Measurements from ENCODE around the gene TAPT1.

Gene TAPT1

DNA sequence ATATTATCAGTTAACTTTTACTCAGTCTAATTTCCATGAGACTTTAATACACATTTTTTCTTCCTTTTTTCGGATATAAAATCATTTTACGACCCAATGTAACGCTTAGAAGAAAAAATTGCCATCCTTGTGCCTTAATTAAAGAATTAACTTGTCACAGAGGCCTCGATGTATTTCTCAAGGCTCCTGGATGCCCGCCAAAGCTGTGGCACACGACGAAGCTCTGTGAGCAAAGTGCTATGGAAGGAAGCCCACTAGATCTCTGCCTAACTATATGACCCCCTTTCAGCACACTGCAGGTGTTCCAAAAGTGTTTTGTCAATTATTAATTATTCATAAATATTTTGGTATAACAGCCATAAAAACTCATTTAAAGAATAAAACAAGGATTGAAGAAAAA, 54.4 kb downstream of the TAPT1 start:
- TF ChIP-seq POLR2AphosphoS5 (IDR thresholded peaks at IDR 0.05; ENCODE audit: low read depth, low read length) (no peak), TAF1 (IDR thresholded peaks at IDR 0.05; ENCODE audit: borderline replicate concordance, insufficient read depth, low read length) (no peak), SIN3A (IDR thresholded peaks at IDR 0.05; ENCODE audit: borderline replicate concordance, insufficient read depth, low read length) (no peak), FOXP2 (optimal IDR thresholded peaks at IDR 0.05; ENCODE audit: borderline replicate concordance, extremely low read depth, extremely low read length, insufficient read depth) (no peak)
- TF ChIP-seq, protein P1, sequence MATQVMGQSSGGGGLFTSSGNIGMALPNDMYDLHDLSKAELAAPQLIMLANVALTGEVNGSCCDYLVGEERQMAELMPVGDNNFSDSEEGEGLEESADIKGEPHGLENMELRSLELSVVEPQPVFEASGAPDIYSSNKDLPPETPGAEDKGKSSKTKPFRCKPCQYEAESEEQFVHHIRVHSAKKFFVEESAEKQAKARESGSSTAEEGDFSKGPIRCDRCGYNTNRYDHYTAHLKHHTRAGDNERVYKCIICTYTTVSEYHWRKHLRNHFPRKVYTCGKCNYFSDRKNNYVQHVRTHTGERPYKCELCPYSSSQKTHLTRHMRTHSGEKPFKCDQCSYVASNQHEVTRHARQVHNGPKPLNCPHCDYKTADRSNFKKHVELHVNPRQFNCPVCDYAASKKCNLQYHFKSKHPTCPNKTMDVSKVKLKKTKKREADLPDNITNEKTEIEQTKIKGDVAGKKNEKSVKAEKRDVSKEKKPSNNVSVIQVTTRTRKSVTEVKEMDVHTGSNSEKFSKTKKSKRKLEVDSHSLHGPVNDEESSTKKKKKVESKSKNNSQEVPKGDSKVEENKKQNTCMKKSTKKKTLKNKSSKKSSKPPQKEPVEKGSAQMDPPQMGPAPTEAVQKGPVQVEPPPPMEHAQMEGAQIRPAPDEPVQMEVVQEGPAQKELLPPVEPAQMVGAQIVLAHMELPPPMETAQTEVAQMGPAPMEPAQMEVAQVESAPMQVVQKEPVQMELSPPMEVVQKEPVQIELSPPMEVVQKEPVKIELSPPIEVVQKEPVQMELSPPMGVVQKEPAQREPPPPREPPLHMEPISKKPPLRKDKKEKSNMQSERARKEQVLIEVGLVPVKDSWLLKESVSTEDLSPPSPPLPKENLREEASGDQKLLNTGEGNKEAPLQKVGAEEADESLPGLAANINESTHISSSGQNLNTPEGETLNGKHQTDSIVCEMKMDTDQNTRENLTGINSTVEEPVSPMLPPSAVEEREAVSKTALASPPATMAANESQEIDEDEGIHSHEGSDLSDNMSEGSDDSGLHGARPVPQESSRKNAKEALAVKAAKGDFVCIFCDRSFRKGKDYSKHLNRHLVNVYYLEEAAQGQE (IDR thresholded peaks at IDR 0.05; ENCODE audit: insufficient read depth in 1 of 2, low read depth in 2 of 2, low read length in 2 of 2): no peak

DNA sequence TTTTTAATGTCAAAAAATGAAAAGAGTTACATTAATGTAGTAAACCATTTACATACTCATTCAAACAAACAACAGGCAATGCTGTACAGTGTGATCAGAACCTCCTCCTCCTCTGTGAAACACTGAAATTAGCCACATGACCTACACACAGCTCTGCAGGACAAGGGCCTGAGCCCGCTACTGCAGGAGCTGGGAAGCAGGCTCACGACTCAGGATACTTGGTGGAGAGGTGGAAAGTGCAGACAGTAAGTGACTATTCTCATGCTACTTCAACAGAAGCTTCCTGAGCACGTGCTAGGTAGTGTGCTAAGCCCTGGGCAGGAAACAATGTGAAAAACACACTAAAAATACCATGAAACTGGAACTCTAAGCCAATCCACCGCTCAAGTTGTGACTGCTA, 56.8 kb downstream of the TAPT1 start:
- no peak for TF ChIP-seq POLR2AphosphoS5 (IDR thresholded peaks at IDR 0.05; ENCODE audit: low read depth, low read length)
- TF ChIP-seq FOXP2 (optimal IDR thresholded peaks at IDR 0.05; ENCODE audit: borderline replicate concordance, extremely low read depth, extremely low read length, insufficient read depth): no peak
- TF ChIP-seq, protein P1 (IDR thresholded peaks at IDR 0.05; ENCODE audit: insufficient read depth in 1 of 2, low read depth in 2 of 2, low read length in 2 of 2): no peak
- TF ChIP-seq SIN3A (IDR thresholded peaks at IDR 0.05; ENCODE audit: borderline replicate concordance, insufficient read depth, low read length): no peak
- no peak for TF ChIP-seq TAF1 (IDR thresholded peaks at IDR 0.05; ENCODE audit: borderline replicate concordance, insufficient read depth, low read length)

DNA sequence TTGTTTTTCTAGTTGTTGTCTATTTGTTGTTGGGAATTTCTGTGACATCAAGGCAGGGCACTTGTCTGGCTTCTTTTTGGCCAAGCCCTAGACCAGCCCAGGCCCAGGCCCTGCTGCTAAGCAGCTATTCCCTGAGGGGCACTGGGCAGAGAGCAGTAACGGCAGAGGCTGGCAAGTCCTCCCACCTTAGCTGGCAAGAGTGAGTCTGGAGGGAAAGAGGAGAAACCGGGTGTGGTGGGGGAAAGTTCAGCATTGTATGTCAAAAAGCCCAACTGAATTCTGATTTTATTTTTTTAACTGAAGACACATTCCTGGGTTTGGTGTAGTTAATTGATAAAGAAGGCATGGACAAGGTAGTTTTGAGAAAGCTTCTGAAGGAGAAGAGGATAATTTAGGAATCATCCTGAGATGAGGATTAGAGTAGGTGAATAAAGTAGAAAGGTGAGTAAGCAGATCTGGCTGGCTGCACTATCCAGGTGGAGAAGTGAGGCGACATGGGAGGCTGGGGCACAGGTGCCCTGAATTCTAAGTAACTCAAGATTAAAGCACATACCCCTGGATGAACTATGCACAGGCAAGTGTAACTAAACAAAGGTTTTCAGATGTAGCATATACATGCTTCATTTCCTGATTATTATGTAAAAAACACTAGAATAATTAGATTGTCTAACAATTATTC, 57.4 kb downstream of the TAPT1 start:
- no peak for TF ChIP-seq FOXP2 (optimal IDR thresholded peaks at IDR 0.05; ENCODE audit: borderline replicate concordance, extremely low read depth, extremely low read length, insufficient read depth)
- TF ChIP-seq, protein P1 (IDR thresholded peaks at IDR 0.05; ENCODE audit: insufficient read depth in 1 of 2, low read depth in 2 of 2, low read length in 2 of 2): no peak
- no peak for TF ChIP-seq TAF1 (IDR thresholded peaks at IDR 0.05; ENCODE audit: borderline replicate concordance, insufficient read depth, low read length)
- TF ChIP-seq SIN3A (IDR thresholded peaks at IDR 0.05; ENCODE audit: borderline replicate concordance, insufficient read depth, low read length): no peak
- TF ChIP-seq POLR2AphosphoS5 (IDR thresholded peaks at IDR 0.05; ENCODE audit: low read depth, low read length): no peak

DNA sequence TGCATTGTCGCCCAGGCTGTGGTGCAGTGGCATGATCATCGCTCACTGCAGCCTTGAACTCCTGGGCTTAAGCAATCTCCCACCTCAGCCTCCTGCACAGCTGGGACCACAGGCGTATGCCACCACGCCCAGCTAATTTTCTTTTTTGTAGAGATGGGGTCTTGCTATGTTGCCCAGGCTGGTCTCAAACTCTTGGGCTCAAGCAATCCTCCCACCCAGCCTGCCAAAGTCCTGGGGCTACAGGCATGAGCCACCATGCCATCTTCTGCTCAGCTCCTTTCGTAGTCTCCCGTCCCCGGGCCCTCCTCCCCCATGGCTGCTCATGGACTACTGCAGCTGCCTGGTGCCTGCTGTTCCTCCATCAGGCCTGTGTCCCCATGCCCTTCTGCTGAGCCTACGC, 58.1 kb downstream of the TAPT1 start:
- TF ChIP-seq FOXP2 (optimal IDR thresholded peaks at IDR 0.05; ENCODE audit: borderline replicate concordance, extremely low read depth, extremely low read length, insufficient read depth) (no peak), SIN3A (IDR thresholded peaks at IDR 0.05; ENCODE audit: borderline replicate concordance, insufficient read depth, low read length) (no peak), POLR2AphosphoS5 (IDR thresholded peaks at IDR 0.05; ENCODE audit: low read depth, low read length) (no peak), TAF1 (IDR thresholded peaks at IDR 0.05; ENCODE audit: borderline replicate concordance, insufficient read depth, low read length) (no peak)
- TF ChIP-seq, protein P1 (IDR thresholded peaks at IDR 0.05; ENCODE audit: insufficient read depth in 1 of 2, low read depth in 2 of 2, low read length in 2 of 2): no peak

All from PFSK-1 (cell line).